Left lobe of liver (tissue), 2 donors: Measurements from ENCODE around the gene ITPKA. TPM values are rescaled to one million over a fixed set of nuclear protein-coding genes. Genes with fewer than 3 reads are reported as not detected.

Experiments
- ATAC-seq: fragments of 200-7000 bp; cut with Tn5 transposase; one replicate; pipeline ENCODE4 v1.9.1; 2020; ENCODE audit warnings: mild to moderate bottlenecking, moderate library complexity
- DNase-seq: peaks from one replicate; pipeline ENCODE4 v3.0.0-alpha.2; 2020; ENCODE audit warnings: low spot score
- total RNA-seq: library from RNA; stranded (reverse); gene quantifications from one replicate; pipeline ENCODE4 v1.2.1, GENCODE V29; 2021
- donor health status: DM: no; HTN: no; CAD: no; lungs with moderate emphysema.
- donor health status: DM: no; HTN: yes; CAD: no.

Gene ITPKA
- total RNA-seq, 1 donor from 2014 or later = 0.91 TPM

DNA sequence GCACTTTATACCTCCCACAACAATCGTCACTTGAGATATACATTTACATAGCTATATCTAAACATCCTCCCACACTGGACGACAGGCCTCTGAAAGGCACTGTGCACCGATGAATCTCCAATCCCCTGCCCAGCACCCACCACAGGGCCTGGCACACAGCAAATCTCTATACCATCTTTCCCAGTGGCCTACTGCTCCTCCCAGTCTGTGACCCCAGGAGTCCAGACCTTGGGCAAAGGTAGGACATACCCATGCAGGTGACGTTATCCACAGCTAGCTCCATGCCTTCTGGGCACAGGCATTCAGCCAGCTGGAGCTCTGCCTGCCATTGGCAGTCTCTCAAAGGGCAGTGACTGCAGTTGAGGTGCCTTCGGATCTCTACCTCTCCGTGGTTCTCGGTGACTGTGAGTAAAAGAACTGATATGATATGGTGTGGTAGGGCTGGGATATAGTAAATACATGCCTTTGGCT lies 14.2 kb downstream of the ITPKA start:
- ATAC-seq (peak; percentile 88), DNase-seq (peak; percentile 92)

DNA sequence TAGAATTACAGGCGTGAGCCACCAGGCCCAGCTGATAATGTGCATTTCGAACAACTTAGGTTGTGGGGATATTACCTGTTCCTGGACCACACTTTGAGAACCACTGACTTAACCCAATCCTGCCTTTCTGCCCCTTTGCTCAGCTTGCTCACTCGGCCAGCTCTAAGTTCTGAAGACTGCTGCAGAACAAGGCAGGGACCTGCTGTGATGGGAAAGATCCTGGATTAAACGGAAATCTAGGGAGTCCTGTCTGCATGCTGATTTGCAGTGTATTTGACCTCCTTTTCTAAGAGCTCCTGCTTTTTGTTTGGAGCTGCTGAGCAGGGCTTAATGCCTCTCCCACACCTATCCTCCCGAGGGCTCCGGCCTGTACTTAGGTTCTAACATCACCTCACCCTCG lies 17.1 kb downstream of the ITPKA start:
- no peak for DNase-seq
- no peak for ATAC-seq

DNA sequence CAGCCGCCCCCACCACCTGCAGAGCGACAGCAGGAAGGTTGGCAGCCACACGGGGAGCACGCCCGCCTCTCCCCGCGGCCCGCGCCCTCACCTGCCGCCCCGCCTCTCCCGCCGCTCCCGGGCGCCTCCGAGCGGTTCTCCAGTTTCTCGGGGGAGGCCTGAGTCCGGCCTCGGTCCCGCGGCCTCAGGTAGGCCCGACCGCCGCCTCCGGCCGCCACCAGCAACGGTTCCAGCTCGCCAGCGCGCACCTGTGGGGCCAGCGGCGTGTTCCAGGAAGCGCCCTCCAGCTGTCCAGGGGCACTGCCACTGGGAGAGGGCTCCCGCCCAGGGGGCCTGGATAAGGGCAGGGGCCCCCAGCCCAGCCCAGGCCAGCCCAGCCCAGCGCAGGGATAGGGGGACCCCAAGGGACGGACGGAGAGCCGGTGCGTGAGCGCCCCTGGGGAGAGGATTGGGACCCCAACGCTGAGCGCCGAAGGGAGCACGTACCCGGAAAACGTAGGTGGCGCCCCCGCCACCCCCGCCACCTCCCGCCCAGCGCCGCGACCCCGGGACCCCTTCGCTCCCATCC lies 17.7 kb downstream of the ITPKA start:
- ATAC-seq (no peak), DNase-seq (no peak)

DNA sequence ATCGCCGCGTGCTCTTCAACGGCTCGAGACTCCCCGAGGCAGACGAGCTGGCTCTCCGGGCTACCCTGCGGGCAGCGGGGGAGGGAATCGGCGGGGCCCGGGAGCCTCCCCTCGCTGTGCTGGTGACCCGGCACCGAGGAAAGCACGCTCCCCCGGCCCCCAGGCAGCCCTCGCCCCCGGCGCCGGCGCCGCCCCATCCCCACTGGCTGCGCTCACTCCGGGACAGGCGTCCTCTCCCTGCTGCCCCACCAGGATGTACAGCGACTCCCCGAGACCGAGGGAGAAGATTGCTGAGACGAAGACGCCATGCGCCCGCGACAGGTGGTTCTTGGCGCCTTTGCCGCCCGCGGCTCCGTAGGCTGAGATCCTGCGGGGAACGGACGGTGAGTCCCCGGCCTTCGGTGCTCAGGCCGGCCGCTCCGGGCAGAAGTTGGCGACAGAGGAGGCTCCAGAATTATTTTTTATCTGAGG lies 18.3 kb downstream of the ITPKA start:
- no peak for DNase-seq
- no peak for ATAC-seq

DNA sequence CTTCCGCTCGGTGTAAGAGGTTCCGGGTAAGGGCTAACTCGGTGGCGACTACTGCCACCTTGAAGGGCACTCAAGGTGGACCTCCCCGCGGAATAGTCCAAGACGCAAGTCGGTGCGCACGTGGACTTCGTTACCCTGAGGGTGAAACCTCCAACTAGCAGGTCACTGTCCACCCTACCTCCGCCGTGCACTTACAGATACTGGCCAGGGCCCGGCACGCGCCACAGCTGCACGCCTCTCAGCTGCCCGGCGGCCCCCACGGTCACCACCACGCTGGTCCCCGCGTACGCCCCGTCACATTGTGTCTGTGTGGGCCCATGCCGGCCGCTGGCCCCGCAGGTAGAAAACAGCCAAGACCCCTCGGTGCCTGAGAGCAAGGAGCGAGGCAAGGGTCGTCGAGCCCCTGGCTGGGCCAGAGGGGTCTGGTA lies 18.9 kb downstream of the ITPKA start:
- DNase-seq (no peak), ATAC-seq (peak; percentile 5)

DNA sequence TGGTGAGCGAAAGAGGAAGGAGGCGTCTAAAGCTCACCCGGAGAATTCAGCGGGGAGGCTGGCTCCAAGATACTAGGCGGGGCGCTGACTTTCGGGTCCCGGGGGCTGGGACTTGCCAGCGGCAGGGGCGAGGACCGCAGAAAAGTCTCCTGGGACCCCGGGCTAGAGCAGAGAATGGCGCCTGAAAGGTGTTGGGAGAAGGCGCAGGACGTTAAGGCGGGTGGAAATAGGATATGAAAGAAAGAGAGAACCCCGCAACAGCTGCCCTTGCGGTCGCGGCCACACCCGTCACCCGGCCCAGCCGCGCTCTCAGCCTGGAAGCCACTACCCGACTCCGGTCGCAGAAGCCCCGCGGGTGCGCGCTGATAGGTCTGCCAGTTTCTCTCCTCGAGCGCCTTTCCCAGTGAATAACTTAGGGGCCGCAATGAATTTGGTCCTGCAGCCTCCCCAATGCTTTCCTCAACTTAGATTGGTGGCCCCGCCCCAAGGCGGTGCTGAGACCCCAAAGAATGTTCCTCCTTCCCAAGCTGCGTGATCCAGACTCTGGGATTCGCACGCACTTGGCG lies 19.3 kb downstream of the ITPKA start:
- ATAC-seq (peak; percentile 39), DNase-seq (no peak)

DNA sequence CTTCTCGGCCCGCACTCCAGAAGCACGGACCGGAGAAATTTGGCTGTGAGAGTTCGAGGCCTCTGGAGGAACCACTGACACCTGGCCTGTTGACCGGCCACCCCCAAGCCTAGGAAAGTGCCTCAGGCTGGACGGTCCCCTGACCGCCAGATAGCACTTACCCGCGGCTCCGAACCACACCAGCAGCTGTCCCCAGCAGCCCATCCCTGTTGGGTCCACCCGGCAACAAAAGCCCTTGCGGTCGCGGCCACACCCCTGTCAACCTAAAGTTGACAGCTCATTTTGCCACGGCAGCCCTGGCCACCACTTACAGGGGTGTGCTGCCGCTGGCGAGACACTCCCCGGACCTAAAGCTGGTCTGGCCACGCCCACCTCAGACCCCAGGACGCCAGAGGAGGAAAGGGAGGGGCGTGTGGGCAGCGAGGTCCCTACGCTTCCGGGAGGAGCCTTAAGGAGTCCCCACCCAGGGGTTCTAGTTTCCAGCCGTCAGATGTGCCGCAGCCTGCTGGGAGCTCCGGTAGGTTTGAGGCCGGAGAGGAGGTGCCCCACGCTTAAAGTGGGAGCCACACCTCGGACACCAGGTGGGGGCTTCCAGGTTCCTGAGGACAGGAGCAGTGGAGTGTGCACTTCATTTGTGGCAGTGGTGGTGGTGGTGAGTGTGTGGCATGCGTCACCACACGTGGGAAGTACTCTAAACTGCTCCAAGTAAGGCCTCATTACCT lies 20.0 kb downstream of the ITPKA start, which contains the start of gene LTK:
TSS of gene LTK (minus strand) at position 322 of the 722 bp plus-strand sequence. CDS start at position 204, 118 bp downstream.
- ATAC-seq = peak; percentile 53
- no peak for DNase-seq

DNA sequence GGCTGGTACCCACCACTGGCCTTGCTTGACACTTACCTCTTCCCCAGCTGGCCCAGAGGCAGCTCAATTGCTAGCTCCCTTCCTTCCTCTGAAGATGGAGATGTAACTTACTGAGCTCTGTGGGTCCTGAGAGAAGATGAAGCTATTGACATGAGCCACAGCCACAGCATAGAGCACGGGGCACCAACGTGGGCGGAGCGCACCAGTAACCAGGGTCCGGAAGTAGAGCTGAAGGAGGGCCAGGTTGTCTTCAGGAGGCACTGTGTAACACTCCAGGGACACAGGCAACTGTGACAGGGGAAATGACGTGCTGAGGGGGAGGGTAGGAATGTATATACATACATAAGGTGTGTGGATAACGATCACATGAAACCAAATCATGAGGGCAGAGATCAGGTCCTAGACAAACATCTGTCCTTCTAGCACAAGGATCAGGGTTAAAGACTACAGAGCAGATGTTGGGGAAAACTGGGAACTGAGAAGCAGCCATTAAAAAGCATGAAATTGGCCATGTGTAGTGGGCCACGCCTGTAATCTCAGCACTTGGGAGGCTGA lies 24.3 kb downstream of the ITPKA start:
- DNase-seq = no peak
- no peak for ATAC-seq

DNA sequence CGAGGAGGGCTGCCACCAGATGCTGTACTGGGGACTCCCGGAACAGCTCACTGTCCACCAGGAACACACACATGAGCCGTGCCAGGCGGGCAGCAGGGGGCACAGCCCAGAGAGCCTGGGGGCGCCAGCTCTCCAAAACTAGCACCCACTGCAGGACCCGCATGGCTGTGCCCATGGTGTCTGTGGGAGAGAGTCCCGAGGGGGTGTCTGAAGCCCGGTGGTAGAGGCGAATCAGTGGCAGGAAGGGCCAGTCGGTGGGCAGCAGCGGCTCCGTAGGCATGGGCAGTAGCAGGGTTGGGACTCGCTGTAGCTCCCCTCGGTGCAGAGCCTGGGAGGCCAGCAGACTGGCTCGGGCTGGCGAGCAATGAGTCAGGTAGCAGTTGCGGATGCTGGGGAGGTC lies 27.0 kb downstream of the ITPKA start:
- ATAC-seq = no peak
- DNase-seq = no peak

DNA sequence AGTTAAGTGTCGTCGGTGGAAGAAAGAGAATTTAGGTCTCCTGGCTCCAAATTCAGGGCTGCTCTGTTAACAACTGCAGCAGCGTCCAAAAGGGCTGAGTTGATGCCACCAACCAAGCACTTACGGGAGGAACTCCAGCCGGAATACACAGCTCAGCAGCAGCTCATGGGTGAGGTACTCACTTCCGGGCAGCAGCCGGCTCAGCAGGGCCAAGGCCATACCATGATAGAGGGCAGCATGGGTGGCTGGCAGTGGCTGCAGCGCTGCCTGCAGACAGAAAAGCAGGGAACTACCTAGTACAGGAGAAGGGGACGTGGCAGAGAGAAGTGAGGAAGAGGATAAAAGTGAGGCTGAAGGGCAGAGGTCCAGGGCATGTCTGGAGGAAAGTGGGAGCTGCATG lies 27.9 kb downstream of the ITPKA start:
- ATAC-seq = peak; percentile 17
- no peak for DNase-seq

DNA sequence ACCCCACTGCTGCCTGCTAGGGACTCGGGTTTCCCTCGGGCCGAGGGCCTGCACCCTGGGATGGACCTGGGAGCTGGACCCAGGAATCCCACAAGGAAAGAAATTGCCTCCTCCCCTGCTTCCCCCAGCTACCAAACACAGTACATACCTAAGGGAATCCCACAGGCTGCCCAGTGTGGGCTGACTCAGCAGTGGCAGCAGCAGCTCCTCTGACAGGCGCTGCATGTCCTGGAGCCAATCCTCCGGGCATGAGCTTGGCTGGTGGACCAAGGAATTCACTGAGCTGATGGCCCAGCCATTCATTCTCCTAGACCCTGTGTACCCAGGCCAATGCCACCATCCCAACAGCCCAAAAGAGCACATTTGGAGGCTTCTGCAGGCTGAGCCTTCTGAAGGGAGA lies 29.4 kb downstream of the ITPKA start:
- DNase-seq (no peak), ATAC-seq (no peak)

DNA sequence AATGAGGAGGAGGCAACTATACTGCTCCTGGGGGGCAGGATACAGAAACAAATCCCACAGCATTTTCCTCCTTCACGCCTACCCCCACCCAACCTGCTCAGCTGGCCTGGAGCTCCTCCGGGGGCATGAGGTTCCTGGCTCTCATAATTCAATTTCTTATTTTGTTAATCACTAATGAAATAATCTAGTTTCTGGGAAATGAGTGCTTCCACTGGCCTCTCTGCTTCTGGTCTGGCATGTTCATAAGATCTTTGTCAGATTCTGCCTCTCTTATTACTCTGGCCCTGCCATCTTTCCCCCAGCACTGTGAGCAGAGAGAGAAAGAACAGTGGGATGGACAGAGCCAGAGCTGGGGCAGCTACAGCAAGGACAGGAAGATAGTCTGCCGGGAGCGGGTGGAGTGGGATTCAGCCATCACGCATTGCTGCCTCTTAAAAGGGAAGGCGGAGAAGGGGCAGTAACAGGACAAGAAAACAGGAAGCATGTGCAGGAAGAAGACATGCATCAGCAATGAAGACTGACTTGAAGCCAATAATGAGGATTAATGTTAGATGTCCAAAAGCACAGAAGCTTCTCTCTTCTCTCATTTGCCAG lies 36.8 kb downstream of the ITPKA start:
- DNase-seq (no peak), ATAC-seq (peak; percentile 51)

DNA sequence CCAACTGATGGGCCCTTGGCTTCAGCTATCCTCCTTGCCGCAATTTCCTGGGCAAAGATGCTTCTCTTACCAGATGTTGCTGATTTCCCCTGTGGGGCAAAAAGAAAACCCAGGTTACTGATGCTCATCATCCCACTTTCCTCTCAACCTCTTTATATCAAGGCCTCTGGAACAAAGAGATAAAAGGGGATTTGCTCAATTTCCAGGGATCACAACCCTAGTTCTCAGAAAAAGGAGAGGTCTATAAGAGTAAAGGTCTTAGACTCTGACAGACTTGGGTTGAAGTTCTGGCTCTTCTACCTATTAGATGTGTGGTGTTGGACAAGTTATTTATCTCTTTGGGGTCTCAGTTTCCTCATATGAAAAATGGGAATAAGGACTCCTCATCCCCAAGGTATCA lies 41.9 kb downstream of the ITPKA start:
- DNase-seq (no peak), ATAC-seq (no peak)

DNA sequence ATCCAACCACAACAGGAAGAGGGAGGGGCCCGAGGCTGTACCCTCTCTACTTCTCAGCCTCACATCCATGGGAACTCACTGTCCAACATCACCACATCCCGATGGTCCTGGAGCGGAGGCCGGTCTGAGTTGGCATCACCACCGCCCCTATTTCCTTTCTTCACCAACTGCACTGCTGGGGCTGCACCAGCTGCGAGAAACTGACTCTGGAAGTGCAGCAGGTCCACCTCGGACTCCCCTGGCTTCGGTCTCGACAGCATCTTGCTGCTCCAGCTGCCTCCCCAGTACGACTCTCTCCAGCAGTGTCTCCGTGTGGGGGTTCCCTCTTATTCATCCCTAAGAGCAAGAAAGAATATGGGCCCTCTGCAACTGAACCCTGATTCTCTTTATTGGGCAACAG lies 43.2 kb downstream of the ITPKA start:
- DNase-seq (no peak), ATAC-seq (no peak)

DNA sequence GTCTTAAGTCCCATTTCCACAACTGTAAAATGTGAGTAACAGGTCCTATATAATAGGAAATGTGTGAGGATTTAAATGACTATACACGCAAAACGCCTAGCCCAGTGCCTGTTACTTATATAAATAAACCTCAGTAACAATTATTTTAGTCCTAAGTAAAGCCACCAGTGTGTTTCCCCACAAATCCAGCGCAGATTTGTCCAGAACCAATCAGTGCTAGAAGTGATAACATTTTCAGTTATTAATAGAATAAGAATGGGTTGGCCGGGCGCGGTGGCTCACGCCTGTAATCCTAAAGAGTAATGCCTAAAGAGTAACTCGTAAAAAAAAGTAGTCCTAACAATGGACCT lies 49.8 kb downstream of the ITPKA start:
- ATAC-seq (no peak), DNase-seq (no peak)

DNA sequence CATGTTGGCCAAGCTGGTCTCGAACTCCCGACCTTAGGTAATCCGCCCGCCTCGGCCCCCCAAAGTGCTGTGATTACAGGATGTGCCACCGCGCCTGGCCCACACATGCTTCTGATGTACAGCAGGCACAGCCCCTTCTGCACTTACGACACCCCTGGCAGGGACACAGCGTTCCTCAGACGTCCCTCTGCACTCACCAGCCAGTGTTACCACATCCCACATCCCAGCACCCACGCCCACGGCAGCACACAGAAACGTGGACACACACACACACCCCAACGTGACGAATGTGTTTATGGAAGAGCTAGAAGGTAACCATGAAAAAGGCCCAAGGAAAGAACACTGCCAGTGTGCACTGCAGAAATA lies 51.0 kb downstream of the ITPKA start:
- ATAC-seq = peak; percentile 28
- peak; percentile 55 for DNase-seq

DNA sequence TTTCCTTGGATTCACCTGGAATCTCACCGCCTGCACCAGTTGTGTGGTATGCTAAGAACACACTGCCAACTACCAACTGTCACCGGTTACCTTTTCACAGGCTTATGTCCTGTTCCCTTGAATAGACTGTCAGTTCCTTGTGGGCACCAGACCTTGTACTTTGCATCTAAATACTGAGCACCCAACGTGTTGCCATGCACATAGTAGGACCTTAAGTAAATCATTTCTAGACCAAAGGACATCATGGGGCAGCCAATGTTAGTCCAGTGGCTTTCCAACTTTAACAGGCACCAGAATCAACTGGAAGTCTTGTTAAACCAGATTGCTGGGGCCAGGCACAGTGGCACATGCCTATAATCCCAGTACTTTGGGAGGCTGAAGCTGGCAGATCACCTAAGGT lies 51.5 kb downstream of the ITPKA start:
- no peak for ATAC-seq
- DNase-seq = no peak

DNA sequence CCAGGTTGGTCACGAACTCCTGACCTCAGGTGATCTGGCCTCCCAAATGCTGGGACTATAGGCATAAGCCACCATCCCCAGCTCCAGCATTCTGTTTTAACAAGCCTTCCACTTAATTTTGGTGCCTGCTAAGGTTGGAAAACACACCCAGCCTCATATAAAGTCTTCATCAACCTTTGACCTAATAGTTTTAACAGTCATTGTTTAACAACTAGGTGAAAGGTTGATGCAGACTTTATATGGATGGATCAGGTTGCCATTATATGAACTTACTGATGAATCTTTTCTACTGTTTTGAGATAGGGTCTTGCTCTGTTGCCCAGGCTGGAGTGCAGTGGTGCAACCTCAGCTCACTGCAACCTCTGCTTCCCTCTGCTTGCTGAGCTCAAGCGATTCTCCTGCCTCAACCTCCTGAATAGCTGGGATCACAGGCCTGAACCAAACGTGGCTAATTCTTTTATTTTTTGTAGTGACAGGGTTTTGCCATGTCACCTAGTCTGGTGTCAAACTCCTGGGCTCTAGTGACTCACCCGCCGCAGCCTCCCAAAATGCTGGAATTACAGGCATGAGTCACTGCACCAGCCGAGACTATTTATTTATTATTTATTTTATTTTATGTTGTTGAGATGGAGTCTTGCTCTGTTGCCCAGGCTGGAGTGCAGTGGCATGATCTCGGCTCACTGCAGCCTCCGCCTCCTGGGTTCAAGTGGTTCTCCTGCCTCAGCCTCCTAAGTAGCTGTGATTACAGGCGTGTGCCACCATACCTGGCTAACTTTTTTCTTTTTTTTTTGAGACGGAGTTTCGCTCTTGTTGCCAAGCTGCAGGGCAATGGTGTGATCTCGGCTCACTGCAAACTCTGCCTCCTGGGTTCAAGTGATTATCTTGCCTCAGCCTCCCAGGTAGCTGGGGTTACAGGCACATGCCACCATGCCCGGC lies 53.4 kb downstream of the ITPKA start:
- no peak for DNase-seq
- no peak for ATAC-seq

DNA sequence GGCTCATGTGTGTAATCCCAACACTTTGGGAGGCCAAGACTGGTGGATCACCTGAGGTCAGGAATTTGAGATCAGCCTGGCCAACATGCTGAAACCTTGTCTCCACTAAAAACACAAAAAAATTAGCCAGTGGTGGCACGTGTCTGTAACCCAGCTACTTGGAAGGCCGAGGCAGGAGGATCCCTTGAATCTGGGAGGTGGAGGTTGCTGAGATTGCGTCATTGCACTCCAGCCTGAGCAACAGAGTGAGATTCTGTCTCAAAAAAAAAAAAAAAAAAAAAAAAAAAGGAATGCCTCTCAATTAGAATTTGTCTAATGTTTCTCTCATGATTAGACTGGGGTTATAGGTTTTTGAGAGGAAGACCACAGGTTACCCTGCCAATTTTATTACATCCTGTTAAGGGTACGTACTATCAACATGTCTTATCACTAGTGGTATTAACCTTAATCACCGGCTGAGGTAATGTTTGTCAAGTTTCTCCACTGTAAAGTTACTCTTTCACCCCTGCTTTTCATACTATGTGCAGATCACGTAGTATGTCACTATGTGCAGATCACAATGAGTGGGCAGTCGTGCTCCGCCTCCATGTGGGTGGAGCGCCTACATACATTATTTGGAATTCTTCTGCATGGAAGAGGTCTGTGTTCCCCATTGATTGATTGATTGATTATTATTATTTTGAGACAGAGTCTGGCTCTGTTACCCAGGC lies 56.5 kb downstream of the ITPKA start:
- DNase-seq = no peak
- ATAC-seq = no peak
